OCI-LY7 (cell line): Measurements from ENCODE around the gene COL5A2. TPM values are rescaled to one million over a fixed set of nuclear protein-coding genes. Genes with fewer than 3 reads are reported as not detected.

Experiments used
- BruUV-seq: library from RNA; stranded (reverse); fragments of 400-500 nt; replicated peaks from 2 replicates; lab custom pipeline; 2021; lab: Mats Ljungman, UMichigan
- CTCF ChIA-PET: fragments of 300-600 bp; sonication (Branson Sonifier 250); formaldehyde crosslinking; loops from one replicate; lab custom pipeline; 2022; ENCODE audit warnings: antibody characterized with exemption; ENCODE audit not compliant: unreplicated experiment; lab: Charles Lee
- POLR2A ChIA-PET: fragments of 300-600 bp; sonication (Branson Sonifier 250); formaldehyde crosslinking; loops from one replicate; lab custom pipeline; 2022; ENCODE audit warnings: antibody characterized with exemption; lab: Charles Lee
- DNase-seq: peaks from one replicate; pipeline ENCODE4 v3.0.0-alpha.2; 2015; ENCODE audit warnings: low spot score
- H2AFZ ChIP-seq: fragments of 200-600 bp; sonication (generic), shearing (Covaris generic); 2 replicates; pipeline ENCODE4 v1.6.1; 2014; ENCODE audit warnings: mild to moderate bottlenecking, antibody characterized with exemption, low read length, moderate library complexity
- H3K27ac ChIP-seq: fragments of 200-600 bp; sonication (generic); 2 replicates; pipeline ENCODE4 v1.5.1; 2014; ENCODE audit warnings: mixed run types, low read depth, mild to moderate bottlenecking, moderate library complexity, low read length, inconsistent platforms; ENCODE audit not compliant: poor library complexity, severe bottlenecking
- H3K36me3 ChIP-seq: fragments of 200-600 bp; sonication (generic); 2 replicates; pipeline ENCODE4 v1.6.1; 2014; ENCODE audit warnings: mild to moderate bottlenecking, antibody characterized with exemption, low read length, moderate library complexity, mixed read lengths; ENCODE audit not compliant: insufficient read depth
- H3K4me1 ChIP-seq: fragments of 200-600 bp; sonication (generic); 2 replicates; pipeline ENCODE4 v1.5.1; 2014; ENCODE audit warnings: mild to moderate bottlenecking, low read length; ENCODE audit not compliant: insufficient read depth, poor library complexity, severe bottlenecking
- H3K4me2 ChIP-seq: fragments of 200-600 bp; sonication (generic); 2 replicates; pipeline ENCODE4 v1.6.1; 2014; ENCODE audit warnings: mild to moderate bottlenecking, low read length
- H3K4me3 ChIP-seq: fragments of 200-600 bp; sonication (generic); 2 replicates; pipeline ENCODE4 v1.5.1; 2014; ENCODE audit warnings: mild to moderate bottlenecking, low read depth, low read length; ENCODE audit not compliant: poor library complexity, severe bottlenecking
- H3K79me2 ChIP-seq: fragments of 200-600 bp; sonication (generic); 2 replicates; pipeline ENCODE4 v1.6.1; 2016; ENCODE audit warnings: low read depth, mild to moderate bottlenecking, low read length, moderate library complexity, mixed read lengths; ENCODE audit not compliant: insufficient read depth
- H3K9me2 ChIP-seq: fragments of 200-600 bp; sonication (generic); 2 replicates; pipeline ENCODE4 v1.6.1; 2016; ENCODE audit warnings: mild to moderate bottlenecking, low read length, mixed read lengths; ENCODE audit not compliant: insufficient read depth
- H3K9me3 ChIP-seq: fragments of 200-600 bp; sonication (generic); 2 replicates; pipeline ENCODE4 v1.6.1; 2014; ENCODE audit warnings: mild to moderate bottlenecking, mixed run types, low read length, mixed read lengths
- H4K20me1 ChIP-seq: fragments of 200-600 bp; sonication (generic); 2 replicates; pipeline ENCODE4 v1.6.1; 2014; ENCODE audit warnings: mild to moderate bottlenecking, antibody characterized with exemption, low read length, moderate library complexity, mixed read lengths; ENCODE audit not compliant: insufficient read depth
- EZH2phosphoT487 ChIP-seq: fragments of 200-600 bp; sonication (generic); IDR thresholded peaks from 2 replicates; pipeline ENCODE4 v1.6.1; 2018; ENCODE audit warnings: low read depth, borderline replicate concordance, mild to moderate bottlenecking, mixed run types, antibody characterized with exemption, low read length, moderate library complexity, mixed read lengths
- intact Hi-C: fragments of 100-400 bp; cut with micrococcal nuclease; formaldehyde crosslinking; loops from one replicate; pipeline ENCODE4 v1.10.0; 2022; ENCODE audit not compliant: unreplicated experiment
- total RNA-seq, 2 experiments: library from RNA; depleted of rRNA in 1 of 2; stranded (reverse); fragments of >200 nt in 1 of 2; shearing (Covaris generic) in 1 of 2; gene quantifications; 2 replicates each; pipeline ENCODE4 v1.2.3, GENCODE V29; 2014 to 2022
- TF ChIP-seq, protein P1 (sequence below): fragments of 200-600 bp; sonication (generic); conservative IDR thresholded peaks from 2 replicates; pipeline ENCODE4 v1.5.1; 2014; ENCODE audit warnings: mild to moderate bottlenecking, antibody characterized with exemption, low read length, moderate library complexity, mixed read lengths

The COL5A2 gene
- total RNA-seq, 2 experiments from 2014 or later: 0.50 to 0.61 TPM

GRCh38 chr2:189109921-189110397, 69.6 kb downstream of the COL5A2 start:
- no peak for DNase-seq
- BruUV-seq: no TSS peak
- POLR2A ChIA-PET: interaction anchor here (0.6 kb wide), 1 partner anchor 298 kb away, joined by 3 read pairs; no protein-coding TSS in a partner anchor
- Histone ChIP-seq H3K36me3 (no peaks in the 10 kb centered on the region), H3K4me1 (no peaks in the 10 kb centered on the region), H3K79me2 (no peaks in the 10 kb centered on the region), H3K9me3 (no peaks in the 10 kb centered on the region), H3K27ac (no peak overlapping the region), H3K4me3 (no peak overlapping the region), H4K20me1 (no peaks in the 10 kb centered on the region), H3K9me2 (no peaks in the 10 kb centered on the region), H2AFZ (no peak overlapping the region), H3K4me2 (no peak overlapping the region)
- CTCF ChIA-PET: no interaction called here
- TF ChIP-seq, protein P1, sequence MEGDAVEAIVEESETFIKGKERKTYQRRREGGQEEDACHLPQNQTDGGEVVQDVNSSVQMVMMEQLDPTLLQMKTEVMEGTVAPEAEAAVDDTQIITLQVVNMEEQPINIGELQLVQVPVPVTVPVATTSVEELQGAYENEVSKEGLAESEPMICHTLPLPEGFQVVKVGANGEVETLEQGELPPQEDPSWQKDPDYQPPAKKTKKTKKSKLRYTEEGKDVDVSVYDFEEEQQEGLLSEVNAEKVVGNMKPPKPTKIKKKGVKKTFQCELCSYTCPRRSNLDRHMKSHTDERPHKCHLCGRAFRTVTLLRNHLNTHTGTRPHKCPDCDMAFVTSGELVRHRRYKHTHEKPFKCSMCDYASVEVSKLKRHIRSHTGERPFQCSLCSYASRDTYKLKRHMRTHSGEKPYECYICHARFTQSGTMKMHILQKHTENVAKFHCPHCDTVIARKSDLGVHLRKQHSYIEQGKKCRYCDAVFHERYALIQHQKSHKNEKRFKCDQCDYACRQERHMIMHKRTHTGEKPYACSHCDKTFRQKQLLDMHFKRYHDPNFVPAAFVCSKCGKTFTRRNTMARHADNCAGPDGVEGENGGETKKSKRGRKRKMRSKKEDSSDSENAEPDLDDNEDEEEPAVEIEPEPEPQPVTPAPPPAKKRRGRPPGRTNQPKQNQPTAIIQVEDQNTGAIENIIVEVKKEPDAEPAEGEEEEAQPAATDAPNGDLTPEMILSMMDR: no peak
- intact Hi-C loops: no loop called here

DNA sequence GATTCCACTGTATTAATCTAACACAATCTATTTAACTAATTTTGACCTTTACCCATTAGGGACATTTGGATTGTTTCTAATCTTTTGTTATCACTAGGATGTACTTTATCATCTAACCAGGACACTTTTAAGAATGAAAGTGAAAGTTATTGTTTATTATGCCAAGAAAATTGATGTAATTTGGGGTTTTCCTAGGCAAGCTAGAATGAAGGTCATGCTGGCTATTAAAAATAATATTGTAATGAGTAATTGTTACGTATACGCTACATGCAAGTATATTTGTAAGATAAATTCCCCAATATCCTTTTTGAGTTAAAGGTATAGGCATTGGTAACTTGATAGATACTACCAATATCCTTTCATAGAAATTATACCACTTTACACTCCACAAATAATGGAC, 74.6 kb downstream of the COL5A2 start:
- DNase-seq: no peak
- Histone ChIP-seq H3K27ac (no peak overlapping the region), H3K9me3 (no peaks in the 10 kb centered on the region), H4K20me1 (no peaks in the 10 kb centered on the region), H3K36me3 (no peaks in the 10 kb centered on the region), H3K4me1 (no peaks in the 10 kb centered on the region), H3K4me2 (no peak overlapping the region), H3K79me2 (no peaks in the 10 kb centered on the region), H2AFZ (no peak overlapping the region), H3K4me3 (no peak overlapping the region), H3K9me2 (no peaks in the 10 kb centered on the region)
- no peak for TF ChIP-seq EZH2phosphoT487
- TF ChIP-seq, protein P1: no peak
- ChIA-PET POLR2A (no interaction called here), CTCF (no interaction called here)
- no TSS peak for BruUV-seq
- intact Hi-C loops: no loop called here

DNA sequence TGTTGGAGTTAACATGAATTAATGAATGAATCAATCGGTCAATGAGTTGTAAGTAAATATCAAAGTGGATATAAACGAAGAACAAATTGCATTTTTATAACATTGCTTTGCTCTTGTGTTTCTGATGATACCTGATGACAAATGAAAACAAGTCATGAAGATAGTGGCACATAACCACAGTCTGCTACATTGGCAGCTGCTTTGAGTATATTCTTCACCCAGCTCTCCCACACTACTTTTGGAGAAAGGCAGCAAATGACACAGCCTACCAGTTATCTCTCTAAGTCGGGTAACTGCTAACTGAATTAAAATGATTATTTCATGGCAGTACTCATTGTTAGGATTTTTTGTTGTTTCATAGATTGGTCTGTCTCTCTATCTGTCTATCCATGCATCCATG, 76.8 kb downstream of the COL5A2 start:
- CTCF ChIA-PET: no interaction called here
- POLR2A ChIA-PET: no interaction called here
- Histone ChIP-seq H4K20me1 (no peaks in the 10 kb centered on the region), H3K27ac (no peak overlapping the region), H3K79me2 (no peaks in the 10 kb centered on the region), H3K9me3 (no peaks in the 10 kb centered on the region), H3K9me2 (no peaks in the 10 kb centered on the region), H3K4me2 (no peak overlapping the region), H3K4me3 (no peak overlapping the region), H3K36me3 (no peaks in the 10 kb centered on the region), H2AFZ (no peak overlapping the region), H3K4me1 (no peaks in the 10 kb centered on the region)
- intact Hi-C loops: no loop called here
- no peak for DNase-seq
- no TSS peak for BruUV-seq
- TF ChIP-seq, protein P1: no peak
- no peak for TF ChIP-seq EZH2phosphoT487
